GM12872 (cell line): ENCODE results near the gene SHANK3.

Source experiments
- CTCF ChIP-seq: IDR thresholded peaks from 3 replicates; pipeline ENCODE4 v1.5.1; 2011; ENCODE audit warnings: low read depth, mild to moderate bottlenecking, low read length, moderate library complexity; ENCODE audit not compliant: insufficient read depth

The SHANK3 gene

DNA sequence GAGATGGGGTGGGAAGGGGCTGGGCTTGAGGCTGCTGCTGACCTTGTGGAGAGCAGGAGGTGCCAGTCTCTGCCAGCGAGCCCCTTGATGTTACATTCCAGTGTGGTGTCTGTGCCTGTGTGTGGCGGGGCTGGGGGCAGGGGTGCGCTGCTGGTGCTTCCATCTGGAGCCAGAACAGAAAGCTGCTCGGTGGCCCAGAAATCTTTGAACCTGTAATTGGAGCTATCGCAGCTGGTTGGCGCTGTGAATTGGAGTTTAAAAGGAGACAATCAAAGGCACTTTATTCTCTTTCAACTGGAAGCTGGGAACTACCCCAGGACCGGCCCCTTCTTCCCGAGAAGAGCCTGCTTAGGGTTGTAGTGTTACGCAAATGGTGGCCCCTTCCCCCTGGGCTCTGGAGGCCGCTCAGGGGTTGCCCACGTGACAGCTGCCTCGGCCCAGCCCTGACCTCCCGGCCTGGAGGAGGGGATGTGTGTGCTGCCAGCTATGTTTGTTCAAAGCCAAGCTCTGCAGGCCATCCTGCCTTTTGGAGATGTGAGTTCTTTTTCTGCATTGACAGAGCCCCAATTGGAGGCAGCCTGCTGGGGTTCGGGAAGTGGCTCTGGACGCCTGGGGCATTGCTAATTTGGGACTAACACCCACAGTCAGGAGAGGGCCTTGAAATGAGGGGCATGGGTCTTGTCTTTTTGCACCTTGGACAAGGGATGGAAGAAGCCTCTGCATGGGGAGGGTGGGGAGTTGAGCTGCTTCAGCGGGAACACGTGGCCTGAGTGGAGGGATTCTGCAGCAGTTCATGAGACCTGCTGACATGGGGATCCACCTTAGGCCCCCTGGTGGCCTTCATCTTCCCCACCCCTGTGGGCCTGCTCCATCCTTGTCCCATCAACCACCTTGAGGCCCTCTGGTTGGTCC, 30.7 kb upstream of the SHANK3 start:
- peak; percentile 37; the same call in 1 of the 3 replicates for TF ChIP-seq CTCF

GRCh38 chr22:50653256-50653655, 19.4 kb upstream of the SHANK3 start:
- TF ChIP-seq CTCF: no peak

- TF ChIP-seq CTCF: no peak
Observed at GRCh38 chr22:50656122-50657070, 16.2 kb upstream of the SHANK3 start.

DNA sequence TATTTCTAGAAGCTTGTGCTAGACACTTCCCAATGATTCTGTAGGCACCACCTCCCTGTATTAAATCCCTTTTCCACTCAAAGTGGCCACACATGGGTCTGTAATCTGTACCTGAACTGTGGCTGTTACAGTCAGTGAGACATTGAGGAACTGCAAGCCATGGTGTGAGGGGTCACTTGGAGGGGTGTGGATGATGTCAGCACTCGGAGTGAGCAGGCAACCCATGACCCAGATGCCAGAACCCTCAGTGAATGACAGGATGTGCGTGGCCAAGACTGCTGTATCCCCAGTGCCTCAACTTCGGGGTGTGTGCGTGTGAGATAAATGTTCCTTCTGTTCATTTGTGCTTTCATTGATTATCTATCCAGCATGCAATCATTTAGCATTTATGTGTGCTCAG, 14.7 kb upstream of the SHANK3 start:
- TF ChIP-seq CTCF: no peak

DNA sequence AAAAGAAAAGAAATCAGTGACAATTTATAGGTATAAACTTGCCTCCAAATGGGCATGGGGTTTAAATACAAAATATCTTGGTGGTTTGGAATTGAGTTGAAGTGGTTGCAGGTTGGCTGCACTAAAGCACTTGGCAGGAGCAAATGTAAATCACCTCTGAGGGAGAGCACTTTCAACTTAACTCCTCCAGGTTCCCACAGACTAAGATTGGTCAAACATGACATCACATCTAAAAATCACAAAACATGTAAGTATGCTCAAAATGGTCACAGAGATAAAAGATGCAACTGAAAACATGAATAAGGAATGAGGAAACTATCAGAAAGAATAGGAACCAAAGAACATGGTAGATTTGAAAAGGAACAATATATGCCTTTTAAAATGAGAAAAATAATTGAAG, 12.3 kb upstream of the SHANK3 start:
- no peak for TF ChIP-seq CTCF

DNA sequence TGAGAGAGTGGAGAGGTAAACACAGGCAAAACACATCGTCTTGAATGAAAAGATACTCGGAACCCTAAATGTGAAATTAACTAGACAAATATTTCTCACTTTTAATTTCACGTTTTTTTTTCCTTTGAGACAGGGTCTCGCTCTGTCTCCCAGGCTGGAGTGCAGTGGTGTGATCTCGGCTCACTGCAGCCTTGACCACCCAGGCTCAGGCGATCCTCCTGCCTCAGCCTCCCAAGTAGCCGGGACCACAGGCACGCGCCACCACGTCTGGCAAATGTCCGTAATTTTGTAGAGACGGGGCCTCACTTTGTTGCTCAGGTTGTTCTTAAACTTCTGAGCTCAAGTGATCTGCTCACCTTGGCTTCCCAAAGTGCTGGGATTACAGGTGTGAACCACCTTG, 7.4 kb upstream of the SHANK3 start:
- no peak for TF ChIP-seq CTCF

DNA sequence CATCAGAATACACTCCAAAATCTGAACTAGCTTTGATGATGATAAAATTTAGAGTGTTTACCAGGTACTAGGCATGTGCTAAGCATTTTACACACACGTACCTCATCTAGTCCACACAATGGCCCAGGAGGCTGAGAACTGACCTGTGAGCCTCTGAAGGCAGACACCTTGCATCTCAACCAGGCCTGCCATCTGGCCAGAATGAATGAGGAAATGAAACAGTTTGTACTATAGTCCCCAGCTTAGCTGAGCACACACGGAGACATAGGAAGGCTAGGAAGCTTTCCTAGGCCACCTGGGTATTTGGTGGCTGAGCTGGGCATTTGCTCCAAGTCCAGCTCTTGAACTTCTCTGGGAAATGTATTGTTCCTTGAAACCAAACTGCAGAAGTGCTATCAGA, 6.9 kb upstream of the SHANK3 start:
- TF ChIP-seq CTCF: no peak
